ENCODE results near the gene CACNA1E.

- no peak for TF ChIP-seq ZNF70 (CRISPR knock-in tag; IDR thresholded peaks at IDR 0.05)
- no peak for TF ChIP-seq ESRRG (CRISPR knock-in tag; IDR thresholded peaks at IDR 0.05)
- no peak for TF ChIP-seq ARNTL (CRISPR knock-in tag; IDR thresholded peaks at IDR 0.05; ENCODE audit: borderline replicate concordance, low read depth)
- no peak for TF ChIP-seq PATZ1 (CRISPR knock-in tag; IDR thresholded peaks at IDR 0.05; ENCODE audit: borderline replicate concordance)
- no peak for TF ChIP-seq ZC3H10 (CRISPR knock-in tag; IDR thresholded peaks at IDR 0.05)
- no peak for TF ChIP-seq ZFP30 (CRISPR knock-in tag; IDR thresholded peaks at IDR 0.05)
- no peak for TF ChIP-seq ZNF8 (CRISPR knock-in tag; IDR thresholded peaks at IDR 0.05)
- no peak for TF ChIP-seq TSHZ2 (CRISPR knock-in tag; IDR thresholded peaks at IDR 0.05)
- no peak for TF ChIP-seq ZNF565 (CRISPR knock-in tag; conservative IDR thresholded peaks at IDR 0.05; ENCODE audit: low read depth)
- no peak for TF ChIP-seq CSDC2 (CRISPR knock-in tag; IDR thresholded peaks at IDR 0.05)
These were observed 193.0 kb downstream of the CACNA1E start for GRCh38 chr1:181676269-181676668.

All from SK-N-SH treated with all-trans-retinoic acid at 6 μM for 48 hours (cell line).